HTERT RPE-1 (cell line): ENCODE data around the gene CNTNAP2.

Experiments used
- in situ Hi-C: fragments of 300-500 bp; cut with MboI; formaldehyde crosslinking; loops from 4 replicates; pipeline ENCODE4 v1.14.3; 2020; ENCODE audit warnings: low sequenced_read_pairs

The CNTNAP2 gene

DNA sequence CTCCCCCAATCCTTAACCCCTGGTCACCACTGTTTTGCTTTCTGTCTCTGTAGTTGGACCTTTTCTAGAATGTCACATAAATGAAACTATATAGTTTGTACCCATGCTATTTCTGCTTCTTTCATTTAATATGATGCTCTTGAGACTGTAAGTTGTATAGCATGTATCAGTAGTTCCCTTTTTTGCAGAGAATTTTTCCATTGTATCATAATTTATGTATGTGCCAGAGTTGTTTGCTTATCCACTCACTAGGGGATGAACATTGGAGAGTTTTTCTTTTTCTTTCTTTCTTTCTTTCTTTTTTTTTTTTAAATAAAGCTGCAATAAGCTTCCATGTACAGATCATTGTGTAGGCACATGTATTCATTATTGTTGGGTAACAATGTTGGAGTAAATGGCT, 544.8 kb downstream of the CNTNAP2 start:
- in situ Hi-C loops = no loop called here

DNA sequence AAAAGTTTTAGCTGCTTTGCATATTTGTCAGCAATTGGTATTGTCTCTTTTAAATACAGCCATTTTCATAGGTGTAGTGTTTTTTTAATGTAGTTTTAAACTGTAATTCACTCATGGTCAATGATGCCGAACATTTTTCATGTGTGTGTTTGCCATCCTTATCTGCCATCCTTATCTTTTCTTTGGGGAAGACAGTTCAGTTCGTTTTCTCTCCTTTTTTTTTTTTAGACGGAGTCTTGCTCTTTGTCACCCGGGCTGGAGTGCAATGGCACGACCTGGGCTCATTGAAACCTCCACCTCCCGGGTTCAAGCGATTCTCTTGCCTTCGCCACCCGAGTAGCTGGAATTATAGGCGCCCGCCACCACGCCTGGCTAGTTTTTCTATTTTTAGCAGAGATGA, 545.3 kb downstream of the CNTNAP2 start:
- in situ Hi-C loops = no loop called here

DNA sequence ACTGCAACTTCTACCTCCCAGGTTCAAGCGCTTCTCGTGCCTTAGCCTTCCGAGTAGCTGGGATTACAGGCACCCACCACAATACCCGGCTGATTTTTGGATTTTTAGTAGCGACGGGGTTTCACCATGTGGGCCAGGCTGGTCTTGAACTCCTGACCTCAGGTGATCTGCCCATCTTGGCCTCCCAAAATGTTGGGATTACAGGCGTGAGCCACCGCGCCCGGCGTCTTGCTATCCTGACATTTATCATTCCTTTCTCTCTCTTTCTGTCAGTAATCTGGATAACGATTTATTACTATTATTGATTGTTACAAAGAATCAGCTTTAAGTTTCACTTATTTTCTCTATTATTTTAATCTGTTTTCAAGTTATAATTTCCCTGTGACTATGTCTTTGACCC, 548.4 kb downstream of the CNTNAP2 start:
- in situ Hi-C loops = no loop called here

DNA sequence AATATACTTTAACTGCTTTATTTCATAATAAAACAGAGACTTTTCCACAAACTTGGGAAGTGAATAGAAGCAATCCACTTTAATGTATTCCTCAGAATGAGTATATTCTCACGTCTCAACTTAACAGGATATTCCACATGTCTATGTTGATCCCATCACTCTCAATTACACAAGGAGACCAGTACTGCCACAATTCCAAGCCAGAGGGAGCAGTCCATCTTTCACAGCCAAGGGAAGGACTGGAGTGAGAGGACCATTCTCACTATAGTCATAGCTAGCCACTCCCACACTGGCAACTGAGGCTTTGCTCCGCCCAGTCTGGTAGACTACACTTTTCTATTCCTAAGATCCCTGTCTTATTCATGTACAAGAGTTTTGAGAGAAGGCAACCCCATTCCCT, 553.9 kb downstream of the CNTNAP2 start:
- in situ Hi-C loops = no loop called here

DNA sequence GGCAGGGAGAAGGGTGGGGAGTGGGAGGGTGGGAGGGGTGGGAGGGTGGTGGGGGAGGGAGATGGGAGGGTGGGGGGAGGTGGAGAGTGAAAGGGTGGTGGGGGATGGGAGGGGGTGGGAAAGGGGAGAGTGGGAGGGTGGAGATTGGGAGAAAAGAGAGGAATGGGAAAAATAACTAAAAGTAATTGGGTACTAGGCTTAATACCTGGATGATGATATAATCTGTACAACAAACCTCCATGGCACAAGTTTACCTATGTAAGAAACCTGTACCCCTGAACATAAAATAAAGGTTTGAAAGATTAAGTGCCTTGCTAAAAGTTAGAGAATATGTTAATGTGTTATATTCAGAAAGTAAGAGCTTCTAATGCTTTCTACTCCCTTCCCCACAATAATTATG, 564.9 kb downstream of the CNTNAP2 start:
- in situ Hi-C loops = no loop called here

DNA sequence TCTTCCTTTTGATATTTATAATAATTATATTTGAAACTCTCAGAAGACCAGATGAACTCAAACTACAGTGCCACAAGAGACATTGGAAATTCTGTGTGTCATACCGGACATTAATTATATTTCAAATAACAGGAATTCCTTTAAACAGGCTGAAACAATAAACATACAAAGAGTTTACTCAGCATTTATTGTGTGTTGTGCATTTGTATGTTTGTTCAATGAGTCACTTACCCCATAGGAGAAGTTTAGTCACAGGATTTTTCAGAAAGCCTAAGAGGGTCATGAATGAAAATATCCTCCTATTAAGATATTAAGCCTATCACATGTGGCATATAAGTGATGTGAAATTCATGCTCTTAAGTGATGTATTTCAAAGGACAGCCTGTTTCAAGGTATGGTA, 566.8 kb downstream of the CNTNAP2 start:
- in situ Hi-C loops = no loop called here

DNA sequence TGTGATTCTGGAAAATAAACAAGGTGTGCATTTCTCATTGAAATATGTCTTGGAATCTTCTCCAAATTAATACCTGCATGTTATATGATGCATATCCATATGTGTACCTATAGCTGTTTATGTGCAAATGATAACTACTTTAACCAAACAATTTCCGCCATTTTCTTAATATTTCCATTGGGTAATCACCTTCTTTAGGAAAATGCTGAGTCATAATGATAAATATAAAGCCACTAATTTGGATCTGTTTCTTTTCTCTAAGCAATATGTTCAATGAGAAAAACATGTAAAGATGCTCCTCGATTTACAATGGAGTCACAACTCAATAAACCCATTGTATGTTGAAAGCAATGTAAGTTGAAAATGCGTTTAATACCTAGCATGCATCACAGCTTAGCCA, 574.4 kb downstream of the CNTNAP2 start:
- in situ Hi-C loops = no loop called here

DNA sequence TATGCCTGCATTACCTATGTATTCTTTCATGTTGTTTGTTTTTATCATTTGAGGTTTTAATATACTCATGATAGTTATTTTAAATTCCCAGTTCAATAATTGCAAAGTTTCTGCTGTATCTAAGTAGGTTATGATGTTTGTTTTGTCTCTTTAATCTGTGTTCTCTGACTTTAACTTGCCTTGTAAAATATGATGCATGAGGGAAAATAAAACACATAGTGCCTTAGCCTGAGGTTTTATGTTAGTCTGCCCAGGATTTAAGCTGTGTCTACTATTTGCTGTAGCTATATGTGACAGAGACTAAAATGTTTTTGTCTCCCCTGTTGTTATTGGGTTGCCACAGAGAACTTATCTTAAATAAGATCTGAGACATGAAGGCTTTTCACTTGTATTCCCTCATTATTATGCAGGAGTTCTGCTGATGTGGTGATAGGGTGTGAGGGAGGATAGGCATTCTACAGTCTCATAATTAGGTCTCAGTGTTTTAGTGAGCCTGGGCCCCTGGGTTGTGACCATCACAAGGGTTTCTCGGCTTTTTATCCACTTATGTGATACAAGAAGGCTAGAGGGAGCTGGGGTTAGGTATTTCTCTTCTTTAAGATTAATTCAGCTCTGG, 582.5 kb downstream of the CNTNAP2 start:
- in situ Hi-C loops = no loop called here

DNA sequence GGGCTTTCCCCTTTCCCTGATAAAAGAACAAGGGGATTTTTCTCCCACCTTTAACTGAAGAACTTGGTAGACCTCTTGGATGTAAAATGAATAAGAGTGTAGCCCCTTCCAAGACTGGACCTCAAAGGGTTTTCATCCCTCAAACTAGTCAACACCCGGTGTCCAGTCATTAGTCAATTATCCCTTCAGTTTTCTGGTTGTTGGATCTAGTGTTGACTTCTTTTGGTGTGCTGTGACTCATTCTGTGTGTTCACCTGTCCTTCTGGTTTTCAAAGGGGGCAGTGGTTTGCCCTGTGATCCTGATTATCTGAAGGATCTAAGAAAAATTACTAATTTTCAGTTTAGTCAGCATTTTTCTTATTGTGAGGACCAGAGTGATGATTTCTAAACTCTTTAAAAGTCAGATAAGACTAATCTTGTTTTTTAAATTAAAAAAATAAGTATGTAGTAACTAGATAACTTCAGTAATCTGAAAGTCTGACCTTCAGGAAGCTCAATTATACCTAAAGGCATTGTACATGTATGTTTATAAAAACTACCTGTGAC, 583.5 kb downstream of the CNTNAP2 start:
- in situ Hi-C loops = no loop called here

DNA sequence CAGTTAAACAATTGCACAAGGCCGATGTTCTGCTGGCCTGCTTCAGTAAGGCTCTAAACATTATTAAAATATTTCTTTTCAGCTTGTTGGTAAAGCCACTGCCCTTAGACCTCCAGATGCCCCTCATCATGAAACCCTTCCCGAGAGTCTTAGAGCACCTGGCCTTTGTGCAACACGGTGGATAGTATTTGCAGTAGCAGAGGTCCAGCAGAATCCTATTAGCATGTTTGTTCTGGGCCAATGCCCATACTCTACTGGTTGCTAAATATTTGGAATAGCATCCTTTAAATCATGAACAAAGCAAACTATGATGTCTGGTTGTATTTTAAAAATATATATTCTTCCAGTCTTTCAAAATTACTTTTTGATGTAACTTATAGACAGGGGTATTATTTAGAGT, 584.6 kb downstream of the CNTNAP2 start:
- in situ Hi-C loops = no loop called here

DNA sequence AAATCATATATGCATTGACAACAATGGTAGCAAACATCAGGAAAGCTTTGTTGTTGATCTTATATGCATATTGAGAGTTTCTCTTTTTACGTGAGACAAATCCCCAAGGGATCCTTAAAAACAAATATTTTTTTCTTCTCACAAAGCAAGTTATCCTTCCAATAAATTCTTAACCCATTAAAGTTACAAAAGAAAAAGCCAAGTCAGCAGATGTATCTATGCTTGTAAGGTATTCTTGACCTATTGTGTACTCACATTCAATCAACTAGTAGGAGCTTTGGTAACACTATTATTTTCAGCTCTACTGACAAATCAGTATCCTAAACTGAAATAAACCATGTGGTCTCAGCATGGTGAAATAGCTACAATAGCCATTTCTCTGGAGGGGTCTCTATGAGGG, 586.3 kb downstream of the CNTNAP2 start:
- in situ Hi-C loops = no loop called here

DNA sequence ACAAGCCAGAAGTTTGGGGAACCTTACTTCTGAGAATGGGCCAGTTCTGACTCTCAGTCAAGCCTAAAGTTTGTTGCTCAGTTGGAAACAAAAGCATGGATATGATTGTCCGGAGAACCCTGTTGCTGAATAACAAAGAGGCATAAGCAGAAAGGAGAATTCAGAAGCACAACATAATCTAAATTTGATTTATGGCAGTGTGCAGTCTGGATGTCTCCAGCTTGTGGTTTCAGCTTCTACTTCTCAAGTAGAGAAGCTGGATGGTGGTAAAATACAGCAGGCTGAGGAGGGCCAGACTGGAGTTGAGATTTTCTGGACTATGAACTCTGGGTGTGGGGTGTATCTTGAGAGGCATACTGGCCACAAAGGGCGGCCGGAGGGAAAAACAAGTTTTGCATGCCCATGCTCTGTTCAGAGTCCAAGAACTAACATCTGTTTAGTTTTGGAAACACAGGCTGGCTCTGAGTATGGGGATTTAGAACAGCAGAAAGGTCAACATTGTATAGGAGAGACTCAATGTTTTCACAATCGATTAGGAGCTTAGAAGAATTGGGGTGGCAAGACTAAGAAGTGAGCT, 592.9 kb downstream of the CNTNAP2 start:
- in situ Hi-C loops = no loop called here

DNA sequence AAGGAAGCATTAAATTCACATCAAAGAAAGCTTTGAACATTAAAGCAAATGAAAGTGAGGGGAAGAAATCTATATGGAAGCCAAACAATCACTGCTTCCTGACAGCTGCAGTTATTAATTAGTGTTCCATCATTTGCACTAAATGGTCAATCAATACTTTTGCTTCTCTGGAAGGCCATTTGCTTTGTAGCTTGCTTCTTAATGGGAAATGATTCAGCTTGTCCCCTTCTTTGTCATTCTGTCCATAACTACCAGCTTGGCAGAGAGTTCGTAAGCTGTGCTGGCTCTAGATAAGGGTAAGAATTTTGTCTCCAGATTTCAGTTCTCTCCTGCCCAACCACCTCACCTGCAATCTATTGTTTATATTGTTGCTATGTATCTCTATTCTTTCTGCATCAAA, 596.6 kb downstream of the CNTNAP2 start:
- in situ Hi-C loops = no loop called here

DNA sequence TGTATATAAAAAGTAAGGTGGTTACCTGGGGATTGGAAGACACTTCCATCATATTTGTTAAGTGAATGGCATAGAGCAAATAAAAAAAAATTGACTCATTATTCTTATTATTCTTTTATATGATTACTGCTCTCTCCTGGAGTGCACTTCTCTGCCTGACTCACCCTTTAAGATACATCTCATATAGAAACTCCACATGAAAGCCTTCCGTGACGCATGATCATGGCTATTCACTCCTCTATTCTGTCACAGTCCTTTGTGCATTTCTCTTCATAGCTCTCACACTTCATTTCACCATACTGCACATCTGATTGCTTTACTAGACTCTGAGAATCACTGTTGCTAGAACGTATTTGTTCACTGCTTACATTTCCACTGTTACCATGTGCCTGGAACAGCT, 597.3 kb downstream of the CNTNAP2 start:
- in situ Hi-C loops = no loop called here

DNA sequence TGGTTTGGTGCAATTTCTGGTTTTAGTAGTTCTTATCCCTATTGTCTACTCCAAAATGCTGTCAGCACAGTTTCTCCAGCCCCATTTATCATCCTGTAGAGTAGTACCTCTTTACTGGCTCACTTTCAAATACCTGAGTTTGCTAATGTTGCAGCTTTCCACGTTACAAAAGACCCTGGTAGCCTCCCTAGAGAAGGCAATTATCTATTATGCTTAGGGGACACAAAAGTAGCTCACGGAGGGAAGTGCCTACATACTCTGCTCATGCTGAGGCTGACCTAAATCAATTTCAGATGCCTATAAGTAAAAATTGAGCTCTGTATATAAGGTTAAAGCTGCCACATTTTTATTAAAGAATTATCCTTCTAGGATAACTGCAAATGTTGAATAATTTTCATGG, 603.6 kb downstream of the CNTNAP2 start:
- in situ Hi-C loops = no loop called here

DNA sequence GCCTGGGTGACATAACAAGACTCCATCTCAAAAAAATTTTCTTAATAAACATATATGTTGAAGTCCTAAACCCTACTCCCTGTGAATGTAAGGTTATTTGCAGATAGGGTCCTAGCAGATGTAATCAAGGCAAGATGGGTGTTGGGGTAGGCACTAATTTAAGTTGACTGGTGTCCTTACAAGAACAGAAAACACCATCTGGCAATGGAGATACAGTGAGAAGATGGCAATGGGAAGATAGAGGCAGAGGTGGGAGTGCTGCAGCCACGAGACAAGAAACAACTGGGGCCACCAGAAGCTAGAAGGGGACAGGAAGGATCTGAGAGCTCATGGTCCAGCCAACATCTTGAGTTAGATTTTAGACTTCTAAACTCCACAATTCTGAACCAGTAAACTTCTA, 606.4 kb downstream of the CNTNAP2 start:
- in situ Hi-C loops = no loop called here

DNA sequence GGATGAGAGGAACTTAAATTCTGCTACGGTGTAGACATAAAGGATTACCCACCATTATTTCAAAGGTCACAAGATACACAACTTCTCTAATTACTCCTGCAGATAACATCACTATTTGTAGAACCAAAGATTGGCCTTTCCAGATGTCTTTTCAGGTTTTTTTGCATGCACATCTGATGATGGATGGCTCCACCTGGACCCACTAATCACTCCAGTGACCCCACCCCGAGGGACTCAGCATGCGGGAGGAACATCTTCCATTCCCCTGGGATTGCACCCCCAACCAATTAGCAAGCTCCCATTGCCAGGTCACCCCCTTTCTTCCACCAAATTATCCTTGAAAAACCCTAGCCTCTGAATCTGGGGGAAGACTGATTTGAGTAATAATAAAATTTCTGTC, 608.9 kb downstream of the CNTNAP2 start:
- in situ Hi-C loops = no loop called here

DNA sequence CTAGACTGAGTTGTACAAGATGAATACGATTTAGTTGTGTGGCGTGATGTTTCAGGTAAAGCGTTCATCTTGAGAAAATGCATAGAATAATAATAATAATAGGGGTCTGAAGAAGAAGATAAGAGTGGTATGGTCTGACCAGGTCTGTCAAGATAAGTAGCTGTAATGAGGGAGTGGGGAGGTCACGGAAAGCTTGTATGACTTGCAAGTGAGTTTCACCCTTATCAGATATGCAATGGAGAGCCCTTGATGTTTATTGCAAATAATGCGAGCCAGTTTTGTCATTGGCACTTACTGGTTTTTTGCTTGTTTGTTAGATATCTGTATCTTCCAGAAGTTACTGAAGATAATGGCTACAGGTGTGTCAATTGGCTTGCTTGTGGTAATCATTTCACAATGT, 611.5 kb downstream of the CNTNAP2 start:
- in situ Hi-C loops = no loop called here

DNA sequence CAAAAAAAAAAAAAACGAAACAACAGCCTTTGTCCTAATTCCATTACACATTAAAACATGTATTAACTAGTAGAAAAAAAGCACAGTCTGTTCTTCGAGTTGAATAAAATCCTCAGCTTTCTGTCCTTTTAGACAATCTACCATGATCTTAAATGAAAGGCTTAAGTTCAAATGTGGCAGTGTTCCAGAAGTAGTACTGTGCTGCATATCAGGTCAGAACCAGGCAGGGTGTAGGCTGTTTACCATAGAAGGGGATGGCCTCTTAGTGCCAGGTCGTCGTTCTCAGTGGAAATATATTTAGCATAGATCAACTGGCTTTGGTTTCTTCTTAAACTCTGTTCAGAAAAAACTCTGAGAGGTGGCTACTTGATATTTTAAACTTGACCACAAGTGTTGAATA, 612.0 kb downstream of the CNTNAP2 start:
- in situ Hi-C loops = no loop called here

DNA sequence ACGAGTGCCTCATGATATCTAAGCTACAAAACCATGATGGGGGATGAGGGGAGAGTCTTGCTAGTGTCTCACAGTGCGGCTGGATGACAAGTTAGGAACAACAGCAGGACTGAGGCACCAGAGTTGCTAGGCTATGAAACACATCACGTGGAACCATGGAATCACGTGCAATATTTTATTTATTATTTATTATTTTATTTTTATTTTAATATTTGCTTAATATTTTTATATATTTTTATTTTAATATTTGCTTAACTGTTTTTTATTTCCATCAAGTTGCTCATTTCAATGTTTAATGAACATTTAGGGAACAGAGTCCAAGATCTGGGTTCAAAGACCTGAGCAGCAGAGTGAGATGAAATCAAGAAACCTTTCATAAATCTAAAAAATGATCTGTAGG, 614.6 kb downstream of the CNTNAP2 start:
- in situ Hi-C loops = no loop called here

DNA sequence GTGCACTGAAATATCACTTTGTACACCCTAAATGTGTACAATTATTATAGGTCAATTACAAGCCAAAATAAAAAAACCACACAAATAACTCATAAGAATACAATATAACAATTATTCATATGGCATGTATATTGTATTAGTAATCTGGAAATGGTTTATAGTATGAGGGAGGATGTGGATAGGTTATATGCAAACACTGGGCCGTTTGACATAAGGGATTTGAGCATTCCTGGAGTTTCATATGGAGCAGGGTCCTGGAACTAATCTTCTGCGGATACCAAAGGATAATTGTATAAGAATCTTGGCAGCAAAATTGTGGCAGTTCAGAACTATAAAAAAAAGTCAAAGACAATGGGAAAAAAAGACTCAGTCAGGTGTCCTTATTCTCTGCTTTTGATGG, 619.4 kb downstream of the CNTNAP2 start:
- in situ Hi-C loops = no loop called here

DNA sequence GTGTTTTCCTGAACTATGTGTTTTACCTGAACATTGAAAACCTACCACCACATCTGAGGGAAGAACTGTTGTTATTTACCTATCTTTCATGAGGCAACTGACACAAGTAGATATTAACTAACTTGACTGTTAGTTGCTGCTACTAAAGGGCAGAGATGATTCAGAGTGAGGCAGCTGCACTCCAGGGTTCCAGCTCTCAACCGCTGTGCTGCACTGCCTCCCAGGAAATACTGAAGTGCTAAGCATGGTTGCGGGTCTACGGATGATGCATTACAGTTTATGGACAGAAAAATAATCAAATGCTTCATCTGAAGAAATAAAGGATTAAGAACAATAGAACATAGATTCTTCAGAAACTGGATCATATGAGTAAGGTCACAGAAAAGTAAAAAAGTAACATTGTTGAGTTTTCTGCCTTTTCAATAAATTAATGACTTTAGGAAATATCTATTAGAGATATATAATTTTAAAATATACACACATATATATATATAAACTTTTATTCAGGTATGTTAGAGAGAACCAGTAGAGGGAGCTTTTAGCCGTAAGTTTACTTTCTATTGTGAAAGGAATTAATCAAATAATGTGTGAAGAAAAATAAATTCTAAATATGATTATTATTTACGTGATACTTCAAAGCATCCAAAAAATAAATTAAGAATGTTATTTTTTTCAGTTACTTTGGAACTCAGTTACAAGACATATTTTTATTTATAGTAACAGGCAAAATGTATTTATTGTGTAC, 620.0 kb downstream of the CNTNAP2 start:
- in situ Hi-C loops = no loop called here
